Keratinocyte (primary cell): ENCODE data around the gene TTL. TPM values are rescaled to one million over a fixed set of nuclear protein-coding genes. Genes with fewer than 3 reads are reported as not detected.
"Not testable (repeated sequence)": the region's sequence is repeated elsewhere in the genome, so short reads cannot be mapped to it uniquely, and the experiment has no call there.

ENCODE experiments used
- DNase-seq: peaks from one replicate; pipeline ENCODE4 v3.0.0-alpha.2; 2011; ENCODE audit warnings: low read depth, missing footprints, low spot score
- FAIRE-seq: peaks from 2 replicates; lab custom pipeline; 2011; peaks lifted over from hg19 to GRCh38; lab: Jason Lieb, UNC
- H2AFZ ChIP-seq: 2 replicates; pipeline ENCODE4 v1.6.0; 2012; ENCODE audit warnings: low read length, control low read depth, inconsistent platforms; ENCODE audit not compliant: control insufficient read depth
- H3K27ac ChIP-seq: 2 replicates; pipeline ENCODE4 v1.5.1; 2011; ENCODE audit warnings: low read length; ENCODE audit not compliant: control insufficient read depth, insufficient read depth
- H3K27me3 ChIP-seq: 3 replicates; pipeline ENCODE4 v1.6.0; 2011; ENCODE audit warnings: low read length; ENCODE audit not compliant: control insufficient read depth, insufficient read depth; ENCODE audit errors: extremely low read depth
- H3K36me3 ChIP-seq, 2 experiments: 2 replicates in 1 of 2; 3 replicates in 1 of 2; pipeline ENCODE4 v1.5.1; 2011; ENCODE audit warnings: low read length in 2 of 2, mild to moderate bottlenecking in 1 of 2; ENCODE audit not compliant: control insufficient read depth in 2 of 2, insufficient read depth in 2 of 2; ENCODE audit errors: extremely low read depth in 1 of 2
- H3K4me1 ChIP-seq: 3 replicates; pipeline ENCODE4 v1.5.1; 2011; ENCODE audit warnings: low read length; ENCODE audit not compliant: control insufficient read depth, insufficient read depth; ENCODE audit errors: extremely low read depth
- H3K4me2 ChIP-seq: 3 replicates; pipeline ENCODE4 v1.6.0; 2011; ENCODE audit warnings: low read depth, low read length; ENCODE audit not compliant: control insufficient read depth, insufficient read depth; ENCODE audit errors: extremely low read depth
- H3K4me3 ChIP-seq, 3 experiments: fragments of 200-600 bp in 1 of 3; sonication (generic) in 1 of 3; 2 replicates in 2 of 3; 3 replicates in 1 of 3; pipeline ENCODE4 v1.5.1; 2011 to 2016; ENCODE audit warnings: low read length in 3 of 3, mild to moderate bottlenecking in 3 of 3, control low read depth in 2 of 3, inconsistent platforms in 1 of 3, low read depth in 1 of 3, mixed read lengths in 1 of 3, mixed run types in 1 of 3, moderate library complexity in 1 of 3; ENCODE audit not compliant: control insufficient read depth in 2 of 3, insufficient read depth in 2 of 3; ENCODE audit errors: extremely low read depth in 1 of 3
- H3K79me2 ChIP-seq: 2 replicates; pipeline ENCODE4 v1.6.0; 2012; ENCODE audit warnings: low read length; ENCODE audit not compliant: control insufficient read depth, insufficient read depth
- H3K9ac ChIP-seq: 3 replicates; pipeline ENCODE4 v1.6.0; 2011; ENCODE audit warnings: low read length; ENCODE audit not compliant: control insufficient read depth, insufficient read depth; ENCODE audit errors: extremely low read depth
- H3K9me1 ChIP-seq: 3 replicates; pipeline ENCODE4 v1.6.0; 2011; ENCODE audit warnings: low read length; ENCODE audit not compliant: control insufficient read depth, insufficient read depth; ENCODE audit errors: extremely low read depth
- H3K9me3 ChIP-seq: 2 replicates; pipeline ENCODE4 v1.5.1; 2012; ENCODE audit warnings: low read depth, low read length; ENCODE audit not compliant: control insufficient read depth
- H4K20me1 ChIP-seq: 3 replicates; pipeline ENCODE4 v1.6.0; 2011; ENCODE audit warnings: low read length; ENCODE audit not compliant: control insufficient read depth, insufficient read depth; ENCODE audit errors: extremely low read depth
- EZH2 ChIP-seq: IDR thresholded peaks from one replicate; pipeline ENCODE4 v1.6.1; 2012; ENCODE audit warnings: inconsistent platforms, mild to moderate bottlenecking, low read length, moderate library complexity
- dilution Hi-C: fragments of 300-500 bp; cut with MboI; formaldehyde crosslinking; loops from one replicate; pipeline ENCODE4 v1.7.0; 2020; ENCODE audit warnings: low sequenced_read_pairs; ENCODE audit not compliant: extremely low pct_ligation_motif_present
- polyA plus RNA-seq, 5 experiments: library from polyadenylated mRNA; depleted of rRNA in 3 of 5; stranded (reverse) in 3 of 5; stranded (forward) in 1 of 5; unstranded in 1 of 5; fragments of >200 nt; gene quantifications; 1 replicate in 1 of 5; 2 replicates in 3 of 5; 3 replicates in 1 of 5; pipeline versions ENCODE4 v1.2.1 to v1.2.3, GENCODE V29; 2011 to 2012; ENCODE audit warnings: missing spikeins in 2 of 5, low read depth in 1 of 5, low replicate concordance in 1 of 5
- TF ChIP-seq, protein P1 (sequence below), 3 experiments: IDR thresholded peaks in 1 of 3; conservative IDR thresholded peaks in 1 of 3; optimal IDR thresholded peaks in 1 of 3; 2 replicates in 2 of 3; 3 replicates in 1 of 3; pipeline versions ENCODE3 to v1.5.1; 2011; ENCODE audit warnings: low read length in 3 of 3, mild to moderate bottlenecking in 3 of 3, moderate library complexity in 2 of 3, control low read depth in 1 of 3, inconsistent platforms in 1 of 3; ENCODE audit not compliant: insufficient read depth in 2 of 3; ENCODE audit errors: extremely low read depth in 1 of 3

Gene TTL
- polyA plus RNA-seq, 1 donor (not counting 4 experiments of a cell fraction or from before 2014, with no cell fraction given): 37.9 TPM

DNA sequence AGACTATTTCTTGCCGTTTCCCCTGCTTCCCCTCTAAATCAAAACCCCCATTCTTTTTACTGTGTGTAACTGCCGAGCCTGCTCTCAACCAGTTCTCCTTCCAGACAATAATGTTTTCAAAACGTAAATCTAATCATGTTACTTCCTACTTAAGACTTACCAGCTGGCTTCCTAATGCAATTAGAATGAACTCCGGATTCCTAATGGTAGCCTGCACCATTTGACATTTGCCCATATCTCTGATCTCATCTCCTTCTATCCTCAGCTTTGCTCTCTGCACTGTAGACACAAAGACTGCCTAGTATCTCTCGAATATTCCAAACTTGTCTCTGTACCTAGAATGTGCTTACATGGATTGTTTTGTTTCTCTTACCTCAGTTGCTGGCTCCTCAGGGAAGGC is 12.9 kb downstream of the TTL start:
- Histone ChIP-seq H3K4me2 (no peak overlapping the region), H3K9me1 (no peaks in the 10 kb centered on the region), H4K20me1 (peaks cover 3% of the 10 kb centered on the region), H3K27ac (no peak overlapping the region), H3K9ac (no peak overlapping the region), H3K36me3 (peaks cover 0 to 1% of the 10 kb centered on the region in 2 experiments), H3K79me2 (peaks cover 7% of the 10 kb centered on the region), H3K9me3 (no peaks in the 10 kb centered on the region), H3K27me3 (no peaks in the 10 kb centered on the region), H2AFZ (no peak overlapping the region), H3K4me3 (no peak overlapping the region), H3K4me1 (peaks cover 19% of the 10 kb centered on the region)
- TF ChIP-seq EZH2: no peak
- TF ChIP-seq, protein P1, sequence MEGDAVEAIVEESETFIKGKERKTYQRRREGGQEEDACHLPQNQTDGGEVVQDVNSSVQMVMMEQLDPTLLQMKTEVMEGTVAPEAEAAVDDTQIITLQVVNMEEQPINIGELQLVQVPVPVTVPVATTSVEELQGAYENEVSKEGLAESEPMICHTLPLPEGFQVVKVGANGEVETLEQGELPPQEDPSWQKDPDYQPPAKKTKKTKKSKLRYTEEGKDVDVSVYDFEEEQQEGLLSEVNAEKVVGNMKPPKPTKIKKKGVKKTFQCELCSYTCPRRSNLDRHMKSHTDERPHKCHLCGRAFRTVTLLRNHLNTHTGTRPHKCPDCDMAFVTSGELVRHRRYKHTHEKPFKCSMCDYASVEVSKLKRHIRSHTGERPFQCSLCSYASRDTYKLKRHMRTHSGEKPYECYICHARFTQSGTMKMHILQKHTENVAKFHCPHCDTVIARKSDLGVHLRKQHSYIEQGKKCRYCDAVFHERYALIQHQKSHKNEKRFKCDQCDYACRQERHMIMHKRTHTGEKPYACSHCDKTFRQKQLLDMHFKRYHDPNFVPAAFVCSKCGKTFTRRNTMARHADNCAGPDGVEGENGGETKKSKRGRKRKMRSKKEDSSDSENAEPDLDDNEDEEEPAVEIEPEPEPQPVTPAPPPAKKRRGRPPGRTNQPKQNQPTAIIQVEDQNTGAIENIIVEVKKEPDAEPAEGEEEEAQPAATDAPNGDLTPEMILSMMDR (optimal IDR thresholded peaks at IDR 0.05 in 1 of 3, IDR thresholded peaks at IDR 0.05 in 1 of 3, conservative IDR thresholded peaks at IDR 0.05 in 1 of 3; ENCODE audit: extremely low read depth in 1 of 3, insufficient read depth in 2 of 3, low read length in 3 of 3): no peak
- FAIRE-seq (no peak), DNase-seq (no peak)
- dilution Hi-C loops: no loop called here

GRCh38 chr2:112495878-112496277 is 13.9 kb downstream of the TTL start:
- H3K9ac ChIP-seq, H3K4me3 ChIP-seq, H3K27me3 ChIP-seq, H3K79me2 ChIP-seq, H3K4me2 ChIP-seq, H3K9me3 ChIP-seq, FAIRE-seq, H2AFZ ChIP-seq, H3K9me1 ChIP-seq, dilution Hi-C loops, H3K27ac ChIP-seq, H4K20me1 ChIP-seq, DNase-seq, H3K36me3 ChIP-seq: not testable (repeated sequence)
- H3K4me1 ChIP-seq: peaks cover 19% of the 10 kb centered on the region

DNA sequence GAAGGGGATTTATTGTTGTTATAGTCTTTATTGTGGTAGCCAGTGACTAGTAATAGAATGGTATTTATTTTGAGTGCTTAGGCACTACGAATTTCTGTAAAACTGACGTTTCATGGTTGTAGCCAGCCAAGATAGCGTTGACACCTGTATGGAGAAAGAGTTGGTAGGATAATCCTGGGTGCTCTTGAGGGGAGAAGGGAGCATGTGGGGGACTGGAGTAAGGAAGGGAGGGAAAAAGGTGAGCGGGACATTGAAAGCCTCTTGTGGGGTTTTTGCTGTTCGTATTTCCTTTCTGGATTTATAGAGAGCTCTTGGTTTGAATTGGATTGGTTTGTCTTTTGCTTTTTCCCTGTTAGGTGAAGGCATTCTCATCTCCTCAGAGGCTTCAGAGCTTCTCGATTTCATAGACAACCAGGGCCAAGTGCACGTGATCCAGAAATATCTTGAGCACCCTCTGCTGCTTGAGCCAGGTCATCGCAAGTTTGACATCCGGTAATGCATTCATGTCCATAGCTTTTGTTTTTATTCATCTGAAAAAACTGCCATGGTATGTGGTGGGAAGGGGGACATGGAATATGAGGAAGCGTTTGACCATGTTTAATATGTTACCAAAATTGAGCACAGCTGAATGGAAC is 19.0 kb downstream of the TTL start:
- H3K27me3 ChIP-seq, H3K9me3 ChIP-seq, H3K9me1 ChIP-seq, H3K36me3 ChIP-seq, DNase-seq, H3K4me3 ChIP-seq, H3K9ac ChIP-seq, H4K20me1 ChIP-seq, FAIRE-seq, H3K4me1 ChIP-seq, H3K27ac ChIP-seq, H3K4me2 ChIP-seq, dilution Hi-C loops, H3K79me2 ChIP-seq, H2AFZ ChIP-seq: not testable (repeated sequence)
- TF ChIP-seq, protein P1 (optimal IDR thresholded peaks at IDR 0.05 in 1 of 3, IDR thresholded peaks at IDR 0.05 in 1 of 3, conservative IDR thresholded peaks at IDR 0.05 in 1 of 3; ENCODE audit: extremely low read depth in 1 of 3, insufficient read depth in 2 of 3, low read length in 3 of 3): peak in 2 of 3 experiments; percentile 7 to 27
